Daoy (cell line): ENCODE measurements around the gene PCNT. TPM values are rescaled to one million over a fixed set of nuclear protein-coding genes. Genes with fewer than 3 reads are reported as not detected.
A peak's percentile ranks its signal among the peaks of the same experiment; 100 is the strongest.

Experiments used
- DNase-seq: peaks from one replicate; pipeline ENCODE4 v3.0.0-alpha.2; 2015; ENCODE audit warnings: low read depth
- total RNA-seq: library from RNA; depleted of rRNA; stranded (reverse); fragments of >200 nt; shearing (Covaris generic); gene quantifications from 2 replicates; pipeline ENCODE4 v1.2.3, GENCODE V29; 2014; rRNA removed

The PCNT gene, protein sequence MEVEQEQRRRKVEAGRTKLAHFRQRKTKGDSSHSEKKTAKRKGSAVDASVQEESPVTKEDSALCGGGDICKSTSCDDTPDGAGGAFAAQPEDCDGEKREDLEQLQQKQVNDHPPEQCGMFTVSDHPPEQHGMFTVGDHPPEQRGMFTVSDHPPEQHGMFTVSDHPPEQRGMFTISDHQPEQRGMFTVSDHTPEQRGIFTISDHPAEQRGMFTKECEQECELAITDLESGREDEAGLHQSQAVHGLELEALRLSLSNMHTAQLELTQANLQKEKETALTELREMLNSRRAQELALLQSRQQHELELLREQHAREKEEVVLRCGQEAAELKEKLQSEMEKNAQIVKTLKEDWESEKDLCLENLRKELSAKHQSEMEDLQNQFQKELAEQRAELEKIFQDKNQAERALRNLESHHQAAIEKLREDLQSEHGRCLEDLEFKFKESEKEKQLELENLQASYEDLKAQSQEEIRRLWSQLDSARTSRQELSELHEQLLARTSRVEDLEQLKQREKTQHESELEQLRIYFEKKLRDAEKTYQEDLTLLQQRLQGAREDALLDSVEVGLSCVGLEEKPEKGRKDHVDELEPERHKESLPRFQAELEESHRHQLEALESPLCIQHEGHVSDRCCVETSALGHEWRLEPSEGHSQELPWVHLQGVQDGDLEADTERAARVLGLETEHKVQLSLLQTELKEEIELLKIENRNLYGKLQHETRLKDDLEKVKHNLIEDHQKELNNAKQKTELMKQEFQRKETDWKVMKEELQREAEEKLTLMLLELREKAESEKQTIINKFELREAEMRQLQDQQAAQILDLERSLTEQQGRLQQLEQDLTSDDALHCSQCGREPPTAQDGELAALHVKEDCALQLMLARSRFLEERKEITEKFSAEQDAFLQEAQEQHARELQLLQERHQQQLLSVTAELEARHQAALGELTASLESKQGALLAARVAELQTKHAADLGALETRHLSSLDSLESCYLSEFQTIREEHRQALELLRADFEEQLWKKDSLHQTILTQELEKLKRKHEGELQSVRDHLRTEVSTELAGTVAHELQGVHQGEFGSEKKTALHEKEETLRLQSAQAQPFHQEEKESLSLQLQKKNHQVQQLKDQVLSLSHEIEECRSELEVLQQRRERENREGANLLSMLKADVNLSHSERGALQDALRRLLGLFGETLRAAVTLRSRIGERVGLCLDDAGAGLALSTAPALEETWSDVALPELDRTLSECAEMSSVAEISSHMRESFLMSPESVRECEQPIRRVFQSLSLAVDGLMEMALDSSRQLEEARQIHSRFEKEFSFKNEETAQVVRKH (N-terminal part only)
- 20.4 and 32.0 TPM in 2 replicates for total RNA-seq

DNA sequence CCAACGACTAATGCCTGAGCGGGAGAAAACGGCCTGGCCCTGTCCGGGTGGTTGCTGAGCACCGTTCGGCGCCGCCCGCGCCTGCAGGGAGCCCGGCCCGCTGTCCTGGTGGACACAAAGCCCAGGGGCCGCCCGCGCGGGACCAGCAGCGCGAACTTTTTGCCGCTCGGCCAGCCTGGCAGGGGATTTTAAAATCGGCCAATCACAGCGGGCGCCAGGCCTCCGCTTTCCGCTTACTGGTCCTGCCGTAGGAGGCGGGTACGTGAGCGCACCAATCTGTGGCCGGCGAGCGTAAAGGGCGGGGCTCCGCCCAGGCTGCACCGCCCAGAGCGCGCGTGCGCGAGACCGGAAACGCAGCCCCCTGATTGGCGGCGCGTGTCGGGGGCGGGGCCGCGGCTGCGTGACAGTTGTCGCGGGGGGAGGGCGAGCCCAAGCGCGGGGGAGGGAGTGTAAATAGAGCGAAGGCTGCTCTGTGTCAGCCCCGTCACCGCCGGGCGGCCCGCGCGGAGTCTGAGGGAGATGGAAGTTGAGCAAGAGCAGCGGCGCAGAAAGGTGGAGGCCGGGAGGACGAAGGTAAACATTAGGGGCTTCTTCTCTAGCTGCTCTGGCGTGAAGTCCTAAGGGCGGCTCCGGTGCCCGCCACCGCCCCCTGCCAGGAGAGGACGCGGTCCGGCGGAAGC is at the start of gene PCNT, which contains the start of gene C21orf58:
PCNT (plus strand) TSS at position 447 of the 680 bp plus-strand sequence; CDS start at position 520, 73 bp downstream.
C21orf58 (minus strand) TSS at position 161 of the 680 bp plus-strand sequence. CDS start 1,132 bp downstream, outside the sequence.
- DNase-seq, result peak; percentile 99

DNA sequence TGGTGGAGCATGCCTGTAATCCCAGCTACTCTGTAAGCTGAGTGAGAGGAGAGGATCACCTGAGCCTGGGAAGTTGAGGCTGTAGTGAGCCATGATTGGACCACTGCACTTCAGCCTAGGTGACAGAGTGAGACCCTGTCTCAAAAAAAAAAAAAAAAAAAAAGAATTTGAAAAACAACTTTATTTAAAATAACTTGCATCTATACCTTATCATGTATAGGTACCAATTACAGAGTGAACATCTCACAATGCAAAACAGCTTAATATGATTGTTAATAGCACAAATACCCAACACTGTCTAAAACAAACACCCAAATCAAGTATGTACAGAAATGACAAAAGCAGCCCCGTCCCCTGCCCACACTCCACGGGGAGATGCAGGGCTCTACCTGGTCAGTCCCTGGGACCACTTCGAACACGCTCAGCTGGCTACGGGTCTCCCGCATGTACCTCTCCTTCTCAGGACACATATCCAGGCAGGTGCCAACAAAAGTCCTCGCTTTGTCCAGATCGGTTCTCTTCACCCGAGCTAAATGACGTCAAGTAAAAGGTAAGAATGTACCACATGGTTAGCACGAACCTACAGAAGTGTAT is 49.1 kb upstream of the PCNT start:
- DNase-seq, result no peak

- no peak for DNase-seq
These were observed 39.8 kb upstream of the PCNT start for GRCh38 chr21:46284077-46284644.

DNA sequence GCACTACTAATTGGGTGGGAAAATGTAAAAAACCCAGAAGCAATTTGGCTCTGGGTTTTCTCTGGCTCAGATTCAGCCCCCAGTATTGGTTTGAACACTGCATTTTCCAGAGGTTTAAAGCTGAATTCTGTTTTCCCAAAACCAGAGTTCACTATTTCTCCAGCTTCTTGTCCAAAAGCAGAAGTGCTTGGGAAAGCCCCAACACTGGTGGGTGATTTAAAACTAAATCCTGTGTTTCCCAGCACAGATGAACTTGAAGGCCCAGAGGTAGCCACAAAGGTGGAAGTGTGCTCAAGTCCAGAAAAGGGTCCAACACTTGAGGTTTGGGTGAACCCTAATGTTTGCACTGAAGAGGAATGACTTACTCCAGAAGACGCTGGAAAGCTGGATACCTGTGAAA is 39.2 kb upstream of the PCNT start:
- no peak for DNase-seq

GRCh38 chr21:46285206-46285661 is 38.7 kb upstream of the PCNT start, which contains the start of gene MCM3AP:
TSS of gene MCM3AP (minus strand) at chr21:46285611. CDS start at chr21:46285286, 325 bp downstream.
- DNase-seq, result no peak

- DNase-seq, result peak; percentile 98
These were observed 38.0 kb upstream of the PCNT start, which contains the start of gene YBEY for GRCh38 chr21:46285761-46286647. TSS of gene YBEY (plus strand) at chr21:46286342. CDS start at chr21:46286914, 572 bp downstream.

GRCh38 chr21:46286648-46287002 is 37.3 kb upstream of the PCNT start:
- DNase-seq, result no peak

GRCh38 chr21:46287541-46287940 is 36.4 kb upstream of the PCNT start:
- no peak for DNase-seq

- no peak for DNase-seq
These were observed 34.2 kb upstream of the PCNT start for GRCh38 chr21:46289655-46290179.

DNA sequence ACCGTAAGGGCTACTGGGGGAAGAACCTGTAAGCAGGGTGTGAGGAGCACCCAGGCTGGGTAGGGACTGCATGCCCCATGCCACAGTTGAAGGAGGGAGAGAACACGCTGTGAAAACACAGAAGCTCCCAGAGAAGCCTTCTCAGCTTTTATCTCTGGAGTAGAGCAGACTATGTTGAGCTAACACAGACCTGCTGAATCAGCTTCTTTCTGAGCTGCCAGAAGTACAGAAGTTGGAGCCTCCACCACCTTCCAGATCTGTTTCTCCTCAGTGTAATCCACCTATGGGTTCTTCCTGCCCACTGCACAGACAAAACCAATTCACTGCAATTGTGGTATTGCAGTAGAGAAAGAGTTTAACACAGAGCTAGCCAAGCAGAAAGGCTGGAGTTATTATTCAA is 32.4 kb upstream of the PCNT start:
- DNase-seq, result no peak

DNA sequence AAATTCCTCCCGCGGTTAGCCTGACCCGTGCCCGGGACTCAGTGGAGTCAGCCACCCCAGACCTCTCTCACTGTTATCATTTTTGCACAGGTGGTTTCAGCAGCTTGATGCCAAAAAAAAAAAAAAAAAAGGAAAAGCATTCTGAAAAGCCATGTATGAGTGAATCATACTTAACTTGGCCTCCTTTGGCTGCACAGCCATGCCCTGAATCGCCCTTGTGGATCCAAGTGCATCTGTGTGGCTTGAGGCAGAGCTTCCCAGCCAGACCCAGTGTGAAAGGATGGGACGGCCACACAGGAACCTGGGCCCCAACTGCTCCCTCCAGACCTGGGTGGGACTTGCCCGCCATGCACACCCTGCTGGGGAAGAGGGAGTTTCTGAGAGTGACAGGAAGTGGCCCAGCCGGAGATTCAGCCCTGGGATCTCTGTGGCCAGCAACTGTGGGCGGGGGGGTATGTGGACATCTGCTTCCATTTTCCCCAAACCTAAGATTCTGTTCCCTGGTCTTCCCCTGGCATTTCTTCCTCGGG is 29.2 kb upstream of the PCNT start:
- peak; percentile 89 for DNase-seq

- peak; percentile 96 for DNase-seq
These were observed 28.7 kb upstream of the PCNT start for GRCh38 chr21:46295177-46295770.

DNA sequence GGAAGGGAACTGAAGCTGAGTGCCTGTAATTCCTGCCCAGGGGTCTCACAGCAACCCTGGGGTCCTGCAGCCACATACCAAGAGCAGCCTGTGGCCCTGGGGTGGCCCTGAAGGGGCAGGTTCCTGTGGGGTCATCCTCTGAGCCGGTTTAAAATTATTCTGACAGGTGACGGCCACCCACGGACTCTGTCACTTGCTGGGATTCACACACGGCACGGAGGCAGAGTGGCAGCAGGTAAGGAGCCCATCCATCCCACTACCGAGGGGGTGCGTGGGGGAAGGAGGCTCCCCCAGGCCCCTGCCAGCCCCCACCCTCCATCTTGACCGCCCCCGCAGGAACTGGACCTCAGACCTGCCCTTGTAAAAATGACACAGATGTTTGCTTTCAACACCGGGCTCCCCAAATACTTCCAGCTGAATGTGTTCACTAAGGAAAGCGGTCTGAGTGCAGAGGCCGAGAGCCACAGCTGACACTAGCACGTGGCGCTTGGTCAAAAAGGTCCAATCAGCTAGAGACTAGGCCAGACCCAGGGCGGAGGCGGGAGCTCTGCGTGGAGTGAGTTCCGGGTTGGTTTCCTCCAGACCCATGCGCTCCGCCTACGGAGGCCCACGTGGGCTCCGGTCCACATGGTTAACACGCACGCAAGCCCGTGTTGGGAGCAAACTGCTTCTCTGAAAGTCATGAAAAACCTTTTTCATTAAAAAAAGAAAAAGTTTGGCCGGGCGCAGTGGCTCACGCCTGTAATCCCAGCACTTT is 27.8 kb upstream of the PCNT start:
- DNase-seq, result peak; percentile 94

GRCh38 chr21:46297338-46298271 is 26.4 kb upstream of the PCNT start:
- DNase-seq, result peak; percentile 35

DNA sequence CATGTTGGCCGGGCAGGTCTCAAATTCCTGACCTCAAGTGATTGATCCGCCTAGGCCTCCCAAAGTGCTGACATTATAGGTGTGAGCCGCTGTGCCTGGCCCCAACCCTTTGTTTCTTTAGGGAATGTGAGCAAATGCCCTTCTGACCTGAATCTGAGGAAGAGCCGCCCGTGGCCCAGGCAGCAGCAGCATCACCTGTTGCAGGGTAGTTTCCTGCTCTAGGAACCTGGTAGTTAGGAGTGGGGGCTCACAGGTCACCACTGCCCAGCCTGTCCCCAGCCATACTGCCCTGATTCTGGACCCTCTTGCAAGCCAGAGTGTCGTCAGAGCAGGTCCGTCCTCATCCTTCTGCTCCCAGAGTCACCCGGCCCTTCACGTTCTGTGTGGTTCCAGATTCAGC is 24.8 kb upstream of the PCNT start:
- no peak for DNase-seq

- DNase-seq, result no peak
These were observed 22.2 kb upstream of the PCNT start for GRCh38 chr21:46301759-46302158.
